Melanocyte of skin (primary cell): Measurements from ENCODE around the gene TAF1D. TPM values are rescaled to one million over a fixed set of nuclear protein-coding genes. Genes with fewer than 3 reads are reported as not detected.

Experiments used
- small RNA-seq, 2 donors: library from RNA; depleted of rRNA; stranded (forward); fragments of <200 nt; gene quantifications; one replicate each; pipeline ENCODE3, GENCODE V24; 2012
- total RNA-seq, 2 donors: library from RNA; depleted of rRNA; stranded (reverse); fragments of >200 nt; gene quantifications; 2 replicates each; pipeline ENCODE4 v1.2.3, GENCODE V29; 2012

TAF1D gene
- 100 to 1,000 TPM in 1 of 2 donors, 10 to 100 TPM in 1; 85.0 to 120 TPM for total RNA-seq

GRCh38 chr11:93741094-93741881, at the start of gene TAF1D, which contains the start of gene C11orf54:
Gene TAF1D, minus strand, starts transcription at chr11:93741495. Its CDS starts 2,191 bp downstream, at chr11:93739304.
Gene C11orf54, plus strand, starts transcription at chr11:93741672. Its CDS starts 5,722 bp downstream, at chr11:93747394.

GRCh38 chr11:93784145-93784934, 43.0 kb upstream of the TAF1D start, which contains the start of gene MED17:
Gene MED17, plus strand, starts transcription at chr11:93784282. Its CDS starts 232 bp downstream, at chr11:93784514.

Small RNA genes lying within 50 kb of the gene (small RNA-seq; reads per million reads assigned to genes)
- gene RF00019 = 0 reads per million in 2 donors
- gene RF00493 = 30.7 to 45.7 reads per million in 2 donors
- gene SCARNA9 = 0.43 to 1.0 reads per million in 2 donors
- 0 reads per million in 2 donors for gene SNORA1
- 0 reads per million in 2 donors for gene SNORA18
- 0 reads per million in 2 donors for gene SNORA25
- gene SNORA32 = 0 reads per million in 2 donors
- 0 reads per million in 2 donors for gene SNORA40
- 0 reads per million in 2 donors for gene SNORA8
- 0 reads per million in 2 donors for gene SNORD5
- gene SNORD6 = 2,675 to 3,117 reads per million in 2 donors

Other genes starting within 250 kb of the TAF1D start
- 1 to 10 TPM in 1 of 2 donors, under 1 TPM in 1; 0.69 to 5.7 TPM for gene SMCO4, start 198.1 kb downstream of the TAF1D start, total RNA-seq
- gene CEP295, start 79.8 kb downstream of the TAF1D start, total RNA-seq = 10 to 100 TPM; 21.0 to 27.3 TPM
- gene C11orf54, start 177 bp upstream of the TAF1D start, total RNA-seq = 10 to 100 TPM in 1 of 2 donors, 1 to 10 TPM in 1; 8.3 to 13.3 TPM
- 10 to 100 TPM; 28.2 to 39.3 TPM for gene MED17, start 42.8 kb upstream of the TAF1D start, total RNA-seq
- 1 to 10 TPM in 1 of 2 donors, not detected in 1; 1.3 TPM for gene VSTM5, start 109.1 kb upstream of the TAF1D start, total RNA-seq